OCI-LY3 (cell line): ENCODE data around the gene CCDC34.

Experiments
- H2AFZ ChIP-seq: fragments of 200-600, 300-600 bp; shearing (Covaris generic); 2 replicates; pipeline ENCODE4 v1.6.0; 2014; ENCODE audit warnings: antibody characterized with exemption, low read depth, low read length
- H3K27ac ChIP-seq: fragments of 200-600, 300-600 bp; sonication (generic); 2 replicates; pipeline ENCODE4 v1.5.1; 2014; ENCODE audit warnings: mild to moderate bottlenecking, low read length, moderate library complexity, mixed read lengths
- H3K27me3 ChIP-seq: fragments of 200-600, 300-600 bp; sonication (generic); 2 replicates; pipeline ENCODE4 v1.6.1; 2014; ENCODE audit warnings: low read depth, low read length, mixed read lengths
- H3K36me3 ChIP-seq: fragments of 200-600, 300-600 bp; sonication (generic); replicated peaks from 2 replicates; pipeline ENCODE3; 2014; ENCODE audit warnings: low read depth, low read length, mixed read lengths
- H3K4me1 ChIP-seq: fragments of 300-600, 200-600 bp; sonication (generic); 2 replicates; pipeline ENCODE4 v1.6.1; 2014; ENCODE audit warnings: low read length, mixed read lengths
- H3K4me2 ChIP-seq: fragments of 200-600, 300-600 bp; sonication (generic); 2 replicates; pipeline ENCODE4 v1.6.1; 2014; ENCODE audit warnings: low read length, mixed read lengths
- H3K4me3 ChIP-seq: fragments of 300-600, 200-600 bp; sonication (generic); 2 replicates; pipeline ENCODE4 v1.5.1; 2014; ENCODE audit warnings: antibody characterized with exemption, mild to moderate bottlenecking, low read length, moderate library complexity
- H3K79me2 ChIP-seq: fragments of 300-600, 200-600 bp; shearing (Covaris generic); 2 replicates; pipeline ENCODE4 v1.6.1; 2014; ENCODE audit warnings: mild to moderate bottlenecking, low read length, mixed read lengths
- H3K9ac ChIP-seq: fragments of 300-600, 200-600 bp; shearing (Covaris generic); 2 replicates; pipeline ENCODE4 v1.6.0; 2014; ENCODE audit warnings: mild to moderate bottlenecking, low read length, moderate library complexity
- H3K9me3 ChIP-seq: fragments of 200-600, 300-600 bp; shearing (Covaris generic); 2 replicates; pipeline ENCODE4 v1.6.1; 2014; ENCODE audit warnings: low read length, mixed read lengths; ENCODE audit not compliant: insufficient read depth
- H4K20me1 ChIP-seq: fragments of 200-600, 300-600 bp; sonication (generic); 2 replicates; pipeline ENCODE4 v1.6.1; 2016; ENCODE audit warnings: low read length, mixed read lengths; ENCODE audit not compliant: insufficient read depth
- CTCF ChIP-seq: fragments of 200-600, 300-600 bp; sonication (generic); IDR thresholded peaks from 2 replicates; pipeline ENCODE4 v1.5.1; 2014; ENCODE audit warnings: antibody characterized with exemption, low read length, low read depth
- EZH2phosphoT487 ChIP-seq: fragments of 200-600 bp; shearing (Covaris generic); IDR thresholded peaks from 2 replicates; pipeline ENCODE4 v1.6.1; 2018; ENCODE audit warnings: antibody characterized with exemption, mixed run types, low read depth

CCDC34 gene

DNA sequence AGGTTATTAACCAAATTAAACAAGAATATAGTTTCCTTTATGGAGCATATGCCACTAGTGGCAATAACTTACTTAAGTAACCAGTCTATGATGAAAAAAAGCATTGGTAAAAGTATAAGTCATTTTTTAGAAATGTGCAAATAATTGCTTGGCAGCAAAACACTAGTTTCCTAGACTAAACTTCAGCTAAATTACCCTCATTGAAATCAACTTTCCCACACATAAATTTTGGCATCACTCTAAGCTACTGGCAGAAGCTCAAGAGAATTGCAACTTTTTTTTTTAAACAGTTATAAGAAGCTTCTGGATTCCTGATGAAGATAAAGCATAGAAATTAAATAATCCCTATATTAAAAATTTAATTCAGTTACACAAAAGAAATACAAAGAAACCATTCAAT, 12.5 kb downstream of the CCDC34 start:
- Histone ChIP-seq H3K27me3 (no peaks in the 10 kb centered on the region), H3K4me2 (no peak overlapping the region), H3K79me2 (no peaks in the 10 kb centered on the region), H3K4me3 (no peak overlapping the region), H2AFZ (no peak overlapping the region), H3K9me3 (no peaks in the 10 kb centered on the region), H3K9ac (no peak overlapping the region), H3K4me1 (no peaks in the 10 kb centered on the region), H3K27ac (no peak overlapping the region), H4K20me1 (no peaks in the 10 kb centered on the region), H3K36me3 (no peaks in the 10 kb centered on the region)
- no peak for TF ChIP-seq EZH2phosphoT487
- TF ChIP-seq CTCF, result no peak

GRCh38 chr11:27349919-27350318, 13.1 kb downstream of the CCDC34 start:
- Histone ChIP-seq H2AFZ (no peak overlapping the region), H3K36me3 (no peaks in the 10 kb centered on the region), H3K27ac (no peak overlapping the region), H3K4me3 (no peak overlapping the region), H4K20me1 (no peaks in the 10 kb centered on the region), H3K4me1 (no peaks in the 10 kb centered on the region), H3K79me2 (no peaks in the 10 kb centered on the region), H3K4me2 (no peak overlapping the region), H3K27me3 (no peaks in the 10 kb centered on the region), H3K9ac (no peak overlapping the region), H3K9me3 (no peaks in the 10 kb centered on the region)
- TF ChIP-seq EZH2phosphoT487 (no peak), CTCF (no peak)

DNA sequence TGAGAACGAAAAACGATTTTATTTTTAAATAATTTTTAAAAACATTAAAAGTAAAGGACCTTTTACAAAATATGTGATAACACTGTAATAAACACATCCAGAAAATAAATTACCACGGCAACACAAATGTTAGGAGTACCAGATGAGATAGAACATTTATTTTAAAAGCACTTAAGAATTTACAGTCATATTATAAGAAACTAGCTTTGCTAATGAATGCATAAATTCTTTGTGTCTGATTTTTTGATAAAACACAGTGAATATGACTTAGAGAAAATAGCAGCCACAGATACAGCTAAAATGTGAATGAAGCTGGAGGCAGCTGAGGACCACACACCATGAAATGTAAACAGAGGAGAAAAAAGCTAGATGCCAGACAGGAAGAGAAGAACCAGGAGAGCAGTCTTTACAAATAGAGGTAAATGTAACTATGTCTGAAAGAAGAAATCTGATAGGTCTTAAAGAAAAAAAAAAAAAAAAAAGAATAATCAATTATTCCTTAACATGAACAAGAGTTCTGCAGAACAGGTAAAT, 14.6 kb downstream of the CCDC34 start:
- Histone ChIP-seq H2AFZ (no peak overlapping the region), H3K27me3 (no peaks in the 10 kb centered on the region), H3K9me3 (no peaks in the 10 kb centered on the region), H3K4me2 (no peak overlapping the region), H3K27ac (no peak overlapping the region), H3K79me2 (no peaks in the 10 kb centered on the region), H3K36me3 (no peaks in the 10 kb centered on the region), H3K9ac (no peak overlapping the region), H4K20me1 (no peaks in the 10 kb centered on the region), H3K4me1 (no peaks in the 10 kb centered on the region), H3K4me3 (no peak overlapping the region)
- no peak for TF ChIP-seq EZH2phosphoT487
- no peak for TF ChIP-seq CTCF

DNA sequence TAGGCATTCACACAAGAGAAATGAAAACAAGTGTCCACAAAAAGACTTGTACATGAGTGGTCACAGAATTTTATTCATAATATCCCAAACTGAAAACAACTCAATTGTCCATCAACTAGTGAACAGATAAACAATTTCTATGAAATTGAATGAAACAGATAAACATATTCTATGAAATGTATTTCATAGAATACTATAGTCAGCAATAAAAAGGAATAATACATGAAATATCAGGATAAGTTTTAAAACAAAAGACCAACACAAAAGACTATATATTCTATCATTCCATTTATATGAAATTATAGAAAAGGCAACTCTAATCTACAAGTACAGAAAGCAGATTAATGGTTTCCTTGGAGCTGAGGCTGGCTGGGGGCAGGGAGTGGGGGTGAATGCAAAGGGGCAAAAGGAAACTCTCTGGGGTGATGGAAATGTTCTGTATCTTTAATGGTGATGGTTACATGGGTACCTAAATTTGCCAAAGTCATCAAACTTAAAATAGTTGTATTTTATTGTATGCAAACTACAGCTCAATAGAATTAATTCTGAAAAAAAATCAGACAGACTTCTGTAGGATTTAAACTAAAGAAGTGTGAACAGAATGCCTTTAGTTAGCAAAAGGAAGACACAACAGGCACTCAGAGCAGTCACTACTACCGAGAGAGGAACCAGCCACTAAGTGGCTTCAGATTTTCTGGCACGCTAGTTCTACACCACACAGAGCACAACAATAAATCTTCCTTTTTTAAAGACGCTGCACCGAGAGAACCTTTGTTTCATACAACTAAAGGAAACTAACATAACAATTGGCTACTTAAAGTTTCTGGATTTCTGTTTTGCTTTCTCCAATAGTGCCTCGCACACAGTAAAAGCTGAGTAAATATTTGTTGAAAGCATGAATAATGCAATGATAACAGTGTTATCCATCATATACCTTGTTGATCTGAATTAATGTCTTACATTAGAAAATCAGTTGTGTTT, 15.4 kb downstream of the CCDC34 start:
- H2AFZ ChIP-seq, result no peak overlapping the region
- no peaks in the 10 kb centered on the region for H3K9me3 ChIP-seq
- H3K27ac ChIP-seq, result no peak overlapping the region
- H3K79me2 ChIP-seq, result no peaks in the 10 kb centered on the region
- H3K4me1 ChIP-seq, result no peaks in the 10 kb centered on the region
- TF ChIP-seq EZH2phosphoT487, result no peak
- TF ChIP-seq CTCF, result no peak
- no peak overlapping the region for H3K4me3 ChIP-seq
- no peaks in the 10 kb centered on the region for H3K36me3 ChIP-seq
- H4K20me1 ChIP-seq, result no peaks in the 10 kb centered on the region
- no peak overlapping the region for H3K4me2 ChIP-seq
- no peak overlapping the region for H3K9ac ChIP-seq
- H3K27me3 ChIP-seq, result no peaks in the 10 kb centered on the region
